ENCODE data around the gene CNIH4. TPM values are rescaled to one million over a fixed set of nuclear protein-coding genes. Genes with fewer than 3 reads are reported as not detected.
"Not testable (repeated sequence)": the region's sequence is repeated elsewhere in the genome, so short reads cannot be mapped to it uniquely, and the experiment has no call there.

The CNIH4 gene
- total RNA-seq, 1 donor from 2014 or later = 77.0 TPM

- DNase-seq (ENCODE audit: low read depth) = no peak
Observed at GRCh38 chr1:224348137-224348536, 8.5 kb upstream of the CNIH4 start.

DNA sequence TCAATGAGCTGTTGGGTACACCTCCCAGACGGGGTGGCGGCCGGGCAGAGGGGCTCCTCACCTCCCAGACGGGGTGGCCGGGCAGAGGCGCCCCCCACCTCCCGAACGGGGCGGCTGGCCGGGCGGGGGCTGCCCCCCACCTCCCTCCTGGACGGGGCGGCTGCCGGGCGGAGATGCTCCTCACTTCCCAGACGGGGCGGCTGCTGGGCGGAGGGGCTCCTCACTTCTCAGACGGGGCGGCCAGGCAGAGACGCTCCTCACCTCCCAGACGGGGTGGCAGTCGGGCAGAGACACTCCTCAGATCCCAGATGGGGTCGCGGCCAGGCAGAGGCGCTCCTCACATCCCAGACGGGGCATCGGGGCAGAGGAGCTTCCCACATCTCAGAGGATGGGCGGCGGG, 7.0 kb upstream of the CNIH4 start:
- not testable (repeated sequence) for DNase-seq (ENCODE audit: low read depth)

DNA sequence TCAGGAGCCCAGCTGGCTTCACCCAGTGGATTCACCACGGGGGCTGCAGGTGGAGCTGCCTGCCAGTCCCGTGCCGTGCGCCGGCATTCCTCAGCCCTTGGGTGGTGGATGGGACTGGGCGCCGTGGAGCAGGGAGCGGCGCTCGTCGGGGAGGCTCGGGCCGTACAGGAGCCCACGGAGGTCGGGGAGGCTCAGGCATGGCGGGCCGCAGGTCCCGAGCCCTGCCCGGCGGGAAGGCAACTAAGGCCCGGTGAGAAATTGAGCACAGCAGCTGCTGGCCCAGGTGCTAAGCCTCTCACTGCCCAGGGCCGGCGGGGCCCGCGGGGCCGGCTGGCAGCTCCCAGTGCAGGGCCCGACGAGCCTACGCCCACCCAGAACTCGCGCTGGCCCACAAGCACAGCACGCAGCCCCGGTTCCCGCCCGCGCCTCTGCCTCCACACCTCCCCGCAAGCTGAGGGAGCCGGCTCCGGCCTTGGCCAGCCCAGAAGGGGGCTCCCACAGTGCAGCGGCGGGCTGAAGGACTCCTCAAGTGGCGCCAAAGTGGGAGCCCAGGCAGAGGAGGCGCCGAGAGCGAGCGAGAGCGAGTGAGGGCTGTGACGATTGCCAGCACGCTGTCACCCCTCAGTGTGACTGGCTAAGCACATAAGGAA, 4.1 kb upstream of the CNIH4 start:
- DNase-seq (ENCODE audit: low read depth) = not testable (repeated sequence)

- DNase-seq (ENCODE audit: low read depth) = no peak
Observed at GRCh38 chr1:224353975-224354925, 2.4 kb upstream of the CNIH4 start.

GRCh38 chr1:224357626-224358124, 996 bp downstream of the CNIH4 start:
- peak; percentile 70 for DNase-seq (ENCODE audit: low read depth)

DNA sequence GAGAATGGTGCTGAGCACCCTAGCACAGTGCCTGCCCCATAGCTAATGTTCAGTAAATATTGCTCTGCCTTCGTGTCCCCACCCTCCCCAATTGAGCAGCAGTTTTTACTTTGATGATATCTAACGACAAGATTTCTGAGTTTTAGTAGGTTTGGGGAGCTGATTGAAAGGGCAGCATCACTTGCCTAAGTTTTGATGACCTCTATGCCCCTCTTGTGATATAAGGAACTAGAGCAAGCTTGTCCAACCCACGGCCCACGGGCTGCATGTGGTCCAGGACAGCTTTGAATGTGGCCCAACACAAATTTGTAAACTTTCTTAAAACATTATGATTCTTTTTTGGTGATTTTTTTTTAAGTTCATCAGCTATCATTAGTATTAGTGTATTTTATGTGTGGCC, 1.6 kb downstream of the CNIH4 start:
- no peak for DNase-seq (ENCODE audit: low read depth)

GRCh38 chr1:224359207-224359606, 2.5 kb downstream of the CNIH4 start:
- no peak for DNase-seq (ENCODE audit: low read depth)

DNA sequence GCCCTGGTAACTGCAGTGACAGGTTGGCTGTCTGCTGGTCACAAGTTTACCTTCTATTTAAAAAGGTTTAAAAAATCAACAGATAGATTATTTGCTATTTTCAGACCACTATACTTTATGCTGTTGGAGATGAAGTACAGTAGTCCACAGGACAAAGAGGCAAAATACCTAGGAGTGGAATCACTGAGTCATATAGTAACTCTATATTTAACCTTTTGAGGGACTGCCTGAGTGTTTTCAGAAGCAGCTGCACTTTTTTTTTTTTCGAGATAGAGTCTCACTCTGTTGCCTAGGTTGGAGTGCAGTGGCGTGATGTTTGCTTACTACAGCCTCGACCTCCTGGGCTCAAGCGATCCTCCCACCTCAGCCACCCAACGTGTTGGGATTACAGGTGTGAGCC, 11.7 kb downstream of the CNIH4 start:
- DNase-seq (ENCODE audit: low read depth) = no peak

- DNase-seq (ENCODE audit: low read depth) = no peak
Observed at GRCh38 chr1:224373008-224373590, 16.4 kb downstream of the CNIH4 start.

- DNase-seq (ENCODE audit: low read depth) = no peak
Observed at GRCh38 chr1:224375059-224375458, 18.4 kb downstream of the CNIH4 start.

DNA sequence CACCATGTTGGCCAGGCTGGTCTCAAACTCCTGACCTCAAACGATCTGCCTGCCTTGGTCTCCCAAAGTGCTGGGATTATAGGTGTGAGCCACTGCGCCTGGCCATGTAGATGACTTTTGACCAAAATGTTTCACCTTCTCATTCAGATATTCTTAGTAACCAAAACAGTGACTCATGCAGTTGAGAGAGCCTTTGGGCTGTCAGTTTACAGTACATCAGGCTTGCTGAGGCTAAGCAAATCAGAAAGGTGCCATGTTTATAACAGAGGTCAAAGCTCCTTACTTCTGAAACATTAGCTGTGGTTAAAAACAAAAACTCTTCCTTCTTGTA, 21.0 kb downstream of the CNIH4 start:
- DNase-seq (ENCODE audit: low read depth) = peak; percentile 80

DNA sequence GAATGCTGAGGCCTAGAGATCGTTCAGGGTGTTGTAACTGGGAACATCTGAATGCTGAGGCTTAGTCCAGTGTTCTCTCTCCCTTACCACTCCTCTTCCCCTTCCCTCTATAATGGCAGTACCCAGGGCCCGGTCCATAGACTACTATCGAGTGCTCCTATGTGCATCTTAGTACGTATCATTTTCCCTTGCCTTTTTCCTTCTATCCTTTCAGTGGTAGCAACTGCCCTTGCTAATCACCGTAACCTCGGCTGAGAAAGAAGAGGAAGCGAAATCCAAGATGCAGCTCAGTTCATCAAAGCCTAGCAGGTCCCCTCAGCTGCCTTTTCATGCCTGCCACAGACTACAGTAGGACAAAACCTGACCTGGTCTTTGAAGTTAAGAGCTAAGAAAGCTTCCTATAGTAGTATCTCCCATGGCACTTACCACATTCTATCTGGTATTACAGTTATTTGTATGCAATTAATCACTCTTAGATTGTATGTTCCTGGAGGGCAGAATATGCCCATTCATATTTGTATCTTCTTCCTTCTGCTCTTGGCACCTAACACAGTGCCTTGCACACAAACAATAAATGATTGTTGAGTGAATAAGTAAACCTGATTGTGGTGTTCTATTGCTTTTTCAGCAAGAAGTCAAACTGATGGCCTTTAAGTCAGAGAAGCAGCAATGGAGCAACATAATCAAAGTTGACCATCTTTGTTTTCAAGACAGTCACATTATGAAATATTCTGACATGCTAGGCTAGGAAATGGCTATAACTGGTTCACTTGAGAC, 22.4 kb downstream of the CNIH4 start:
- DNase-seq (ENCODE audit: low read depth) = no peak

GRCh38 chr1:224380003-224380402, 23.3 kb downstream of the CNIH4 start:
- DNase-seq (ENCODE audit: low read depth) = peak; percentile 8

GRCh38 chr1:224381880-224382548, 25.3 kb downstream of the CNIH4 start:
- peak; percentile 17 for DNase-seq (ENCODE audit: low read depth)

DNA sequence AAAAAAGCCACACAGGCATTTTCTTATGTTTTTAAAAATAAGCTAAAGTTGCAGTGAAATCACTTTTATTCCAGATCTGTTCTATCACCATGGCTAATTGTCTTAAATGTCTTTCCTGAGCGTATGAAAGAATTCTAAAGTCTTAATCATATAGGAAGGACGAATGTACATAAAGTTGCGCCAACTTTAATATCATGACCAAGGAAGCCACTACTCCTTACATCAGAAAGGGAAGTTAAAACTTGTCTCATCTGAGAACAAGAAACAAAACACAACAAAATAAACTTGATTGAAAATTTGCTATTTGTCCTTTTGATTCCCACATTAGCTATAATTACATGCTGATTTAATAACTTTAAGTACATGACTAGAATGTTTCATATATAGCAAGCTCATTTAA, 26.5 kb downstream of the CNIH4 start:
- DNase-seq (ENCODE audit: low read depth) = no peak

DNA sequence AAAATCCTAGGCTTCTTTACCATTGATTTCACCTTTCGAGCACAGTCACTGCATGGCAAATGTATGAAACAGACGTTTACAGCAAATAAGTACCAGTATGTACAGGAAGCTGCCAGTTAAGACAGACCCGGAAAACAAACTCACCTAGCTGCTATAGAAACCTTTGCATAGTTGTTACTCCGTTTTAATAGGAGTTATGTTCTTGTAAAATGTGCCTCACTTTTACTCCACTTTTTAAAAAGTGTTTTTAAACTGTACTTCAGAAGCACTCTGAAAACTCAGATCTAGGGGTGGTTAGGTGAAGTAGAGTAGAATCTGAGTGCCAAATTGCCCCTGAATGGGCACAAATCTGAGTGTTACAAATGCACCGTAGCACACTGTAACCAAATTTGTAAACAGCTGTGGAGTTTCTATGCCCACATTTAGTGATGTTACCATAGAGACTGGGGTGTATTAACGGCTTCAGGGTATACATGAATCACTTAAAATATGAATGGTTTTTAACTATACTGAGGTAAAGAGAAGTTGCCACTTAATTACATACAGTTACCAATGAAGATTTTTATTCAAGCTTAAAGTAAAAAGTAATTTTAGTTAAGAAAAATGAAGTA, 30.7 kb downstream of the CNIH4 start:
- DNase-seq (ENCODE audit: low read depth) = no peak

DNA sequence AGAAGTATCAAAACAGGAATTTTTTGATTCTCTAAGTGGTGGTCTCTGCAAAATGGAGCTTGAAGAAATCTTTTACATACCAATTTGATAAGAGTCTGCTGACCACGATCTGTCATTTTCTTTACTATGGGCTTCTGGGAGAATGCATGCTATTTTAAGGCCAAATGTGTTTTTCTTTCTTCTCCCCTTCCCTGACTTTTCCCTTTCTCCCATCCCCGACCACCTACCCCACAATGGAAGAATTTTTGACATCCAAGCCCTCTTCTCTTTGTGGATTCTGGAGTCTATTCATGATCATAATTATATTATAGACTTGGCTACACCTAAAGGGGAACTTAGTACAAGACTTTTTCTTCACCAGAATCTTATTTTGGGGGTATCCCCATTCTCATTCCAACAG, 31.3 kb downstream of the CNIH4 start:
- DNase-seq (ENCODE audit: low read depth) = no peak

DNA sequence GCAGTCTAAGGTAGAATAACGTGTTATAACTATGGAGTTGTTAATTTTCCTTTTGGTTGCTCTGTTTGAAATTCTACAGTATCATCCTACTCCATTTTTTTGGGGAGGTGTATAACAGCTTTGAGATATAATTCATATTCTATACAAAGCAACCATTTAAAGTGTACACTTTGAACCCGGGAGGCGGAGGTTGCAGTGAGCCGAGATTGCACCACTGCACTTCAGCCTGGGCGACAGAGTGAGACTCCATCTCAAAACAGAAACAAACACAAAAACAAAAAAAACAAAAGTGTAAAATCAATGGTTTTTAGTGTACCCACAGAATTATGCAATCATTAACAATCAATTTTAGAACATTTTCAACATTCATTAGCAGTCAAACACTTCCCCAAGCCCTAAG, 33.8 kb downstream of the CNIH4 start:
- DNase-seq (ENCODE audit: low read depth) = no peak

GRCh38 chr1:224392411-224393249, 36.0 kb downstream of the CNIH4 start:
- DNase-seq (ENCODE audit: low read depth) = no peak

DNA sequence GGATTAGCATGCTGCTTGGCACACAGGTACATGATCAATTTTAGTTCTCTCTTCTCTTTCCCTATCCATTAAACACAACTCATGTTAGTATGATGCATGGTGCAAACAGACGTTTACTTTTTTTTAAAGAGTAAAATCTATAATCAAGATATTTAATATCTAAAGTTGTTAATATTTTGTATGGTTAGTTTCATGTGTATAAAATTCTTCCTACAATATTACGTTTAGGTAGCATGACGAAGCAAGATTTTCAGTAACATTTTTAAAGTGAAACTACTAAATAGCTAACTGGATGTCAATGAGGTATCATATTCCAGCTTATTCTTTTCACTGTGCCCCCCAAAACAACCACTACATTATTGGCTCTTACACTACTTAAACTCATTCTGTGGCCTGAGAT, 36.6 kb downstream of the CNIH4 start:
- no peak for DNase-seq (ENCODE audit: low read depth)

Measured in renal cortical epithelial cell (primary cell).